KMS-11 (cell line): ENCODE data around the gene TERT.

ENCODE experiments used
- H2AFZ ChIP-seq: fragments of 200-600 bp; sonication (generic); 2 replicates; pipeline ENCODE4 v1.6.1; 2016; ENCODE audit warnings: antibody characterized with exemption, mixed run types, low read depth
- H3K27ac ChIP-seq: fragments of 200-600 bp; sonication (generic); 2 replicates; pipeline ENCODE4 v1.6.1; 2016; ENCODE audit warnings: mild to moderate bottlenecking, mixed run types
- H3K27me3 ChIP-seq: fragments of 200-600 bp; sonication (generic); 2 replicates; pipeline ENCODE4 v1.6.1; 2017; ENCODE audit warnings: mild to moderate bottlenecking, low read depth, mixed run types, moderate library complexity; ENCODE audit not compliant: insufficient read depth
- H3K36me3 ChIP-seq: fragments of 200-600 bp; sonication (generic); 2 replicates; pipeline ENCODE4 v1.6.1; 2017; ENCODE audit warnings: mild to moderate bottlenecking, mixed run types; ENCODE audit not compliant: insufficient read depth
- H3K4me1 ChIP-seq: fragments of 200-600 bp; sonication (generic); 2 replicates; pipeline ENCODE4 v1.6.1; 2016; ENCODE audit warnings: mild to moderate bottlenecking, low read depth, mixed run types; ENCODE audit not compliant: poor library complexity, severe bottlenecking
- H3K4me2 ChIP-seq: fragments of 200-600 bp; sonication (generic); 2 replicates; pipeline ENCODE4 v1.7.0; 2016; ENCODE audit warnings: mild to moderate bottlenecking, mixed run types
- H3K4me3 ChIP-seq: fragments of 200-600 bp; sonication (generic); IDR thresholded peaks from 2 replicates; pipeline ENCODE4 v1.6.1; 2017; ENCODE audit warnings: low read depth, low read length, mixed read lengths; ENCODE audit not compliant: insufficient read depth
- H3K79me2 ChIP-seq: fragments of 200-600 bp; sonication (generic); 2 replicates; pipeline ENCODE4 v1.6.1; 2016; ENCODE audit warnings: low read depth, mixed run types; ENCODE audit not compliant: insufficient read depth
- H3K9ac ChIP-seq: fragments of 200-600 bp; sonication (generic); 2 replicates; pipeline ENCODE4 v1.6.1; 2016; ENCODE audit warnings: mild to moderate bottlenecking, mixed run types
- H4K20me1 ChIP-seq: fragments of 200-600 bp; sonication (generic); 2 replicates; pipeline ENCODE4 v1.6.1; 2016; ENCODE audit warnings: mild to moderate bottlenecking, mixed run types; ENCODE audit not compliant: insufficient read depth
- TF ChIP-seq, protein P1 (sequence below): fragments of 200-600 bp; sonication (generic); conservative IDR thresholded peaks from 2 replicates; pipeline ENCODE4 v1.6.1; 2017; ENCODE audit warnings: low read depth, mild to moderate bottlenecking, antibody characterized with exemption, low read length, moderate library complexity, mixed read lengths

Gene TERT

DNA sequence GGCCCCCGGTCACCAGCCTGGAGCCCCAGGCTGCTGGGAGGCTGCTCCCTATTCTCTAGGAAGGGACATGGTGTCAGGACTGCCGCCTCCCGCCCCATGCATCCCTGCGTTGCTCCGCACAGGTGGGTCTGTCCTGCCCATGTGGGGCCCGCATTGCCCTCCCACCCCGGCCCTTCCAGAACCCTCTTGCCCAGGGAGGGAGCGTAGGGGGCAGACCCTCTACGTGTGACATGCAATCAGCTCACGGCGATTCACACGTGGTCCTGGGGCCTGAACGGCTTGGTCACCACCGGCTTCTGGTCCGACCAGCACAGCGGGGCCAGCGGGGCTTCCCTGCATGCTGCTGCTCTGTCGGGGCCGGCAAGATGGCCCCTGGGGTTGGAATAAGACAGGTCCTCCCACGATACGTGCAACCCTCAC is 84.0 kb downstream of the TERT start:
- Histone ChIP-seq H3K4me2 (no peak overlapping the region), H3K9ac (no peak overlapping the region), H3K36me3 (no peaks in the 10 kb centered on the region), H3K27me3 (0 out of 2 replicates have a peak, but pooled peaks cover 2% of the 10 kb centered on the region), H3K4me3 (no peak overlapping the region), H3K4me1 (peaks cover 4% of the 10 kb centered on the region), H2AFZ (no peak overlapping the region), H3K27ac (no peak overlapping the region), H4K20me1 (no peaks in the 10 kb centered on the region), H3K79me2 (no peaks in the 10 kb centered on the region)
- TF ChIP-seq, protein P1, sequence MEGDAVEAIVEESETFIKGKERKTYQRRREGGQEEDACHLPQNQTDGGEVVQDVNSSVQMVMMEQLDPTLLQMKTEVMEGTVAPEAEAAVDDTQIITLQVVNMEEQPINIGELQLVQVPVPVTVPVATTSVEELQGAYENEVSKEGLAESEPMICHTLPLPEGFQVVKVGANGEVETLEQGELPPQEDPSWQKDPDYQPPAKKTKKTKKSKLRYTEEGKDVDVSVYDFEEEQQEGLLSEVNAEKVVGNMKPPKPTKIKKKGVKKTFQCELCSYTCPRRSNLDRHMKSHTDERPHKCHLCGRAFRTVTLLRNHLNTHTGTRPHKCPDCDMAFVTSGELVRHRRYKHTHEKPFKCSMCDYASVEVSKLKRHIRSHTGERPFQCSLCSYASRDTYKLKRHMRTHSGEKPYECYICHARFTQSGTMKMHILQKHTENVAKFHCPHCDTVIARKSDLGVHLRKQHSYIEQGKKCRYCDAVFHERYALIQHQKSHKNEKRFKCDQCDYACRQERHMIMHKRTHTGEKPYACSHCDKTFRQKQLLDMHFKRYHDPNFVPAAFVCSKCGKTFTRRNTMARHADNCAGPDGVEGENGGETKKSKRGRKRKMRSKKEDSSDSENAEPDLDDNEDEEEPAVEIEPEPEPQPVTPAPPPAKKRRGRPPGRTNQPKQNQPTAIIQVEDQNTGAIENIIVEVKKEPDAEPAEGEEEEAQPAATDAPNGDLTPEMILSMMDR = no peak

DNA sequence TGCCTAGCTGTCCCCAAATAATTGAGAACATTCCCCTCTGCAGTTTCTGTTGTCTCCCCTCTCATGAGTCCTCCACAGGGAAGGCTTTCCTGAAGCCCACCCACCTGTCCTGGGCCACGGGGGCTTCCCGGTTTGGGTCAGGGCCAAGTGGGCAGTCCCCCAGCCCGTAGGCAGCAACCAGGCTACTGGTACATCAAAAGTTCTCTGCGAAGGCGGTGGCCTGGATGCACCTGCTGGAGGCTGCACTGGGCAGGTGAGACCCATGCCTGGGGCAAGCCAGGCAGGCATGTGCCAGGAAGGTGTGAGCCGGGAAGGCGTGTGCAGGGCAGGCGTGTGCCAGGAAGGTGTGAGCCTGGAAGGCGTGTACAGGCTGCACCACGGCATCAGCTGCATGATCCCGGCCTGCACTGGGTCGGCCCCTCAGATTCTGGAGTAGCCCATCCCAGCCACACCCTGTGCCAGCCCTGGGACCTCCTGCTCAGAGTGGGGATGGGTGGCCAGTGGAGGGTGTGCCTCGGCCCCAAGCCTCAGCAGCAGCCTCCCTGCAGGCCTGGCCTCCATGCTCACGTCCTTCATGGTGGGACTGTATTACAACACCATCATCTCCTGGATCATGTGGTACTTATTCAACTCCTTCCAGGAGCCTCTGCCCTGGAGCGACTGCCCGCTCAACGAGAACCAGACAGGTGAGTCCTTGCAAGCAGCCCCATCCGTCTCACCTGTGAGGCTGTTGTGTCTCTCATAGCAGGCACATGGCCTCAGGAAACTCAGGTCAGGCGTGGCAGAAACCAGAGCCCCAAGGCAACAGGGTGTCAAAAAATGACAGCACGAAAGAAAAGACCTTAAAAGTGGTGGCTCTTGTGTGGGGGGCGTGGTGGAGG is 84.7 kb downstream of the TERT start:
- Histone ChIP-seq H3K4me3 (no peak overlapping the region), H3K27me3 (0 out of 2 replicates have a peak, but pooled peaks cover 2% of the 10 kb centered on the region), H3K4me1 (peaks cover 4% of the 10 kb centered on the region), H3K79me2 (no peaks in the 10 kb centered on the region), H3K36me3 (no peaks in the 10 kb centered on the region), H4K20me1 (no peaks in the 10 kb centered on the region), H3K27ac (no peak overlapping the region), H3K9ac (no peak overlapping the region), H2AFZ (no peak overlapping the region; the same call in 1 of the 2 replicates), H3K4me2 (no peak overlapping the region)
- TF ChIP-seq, protein P1 = no peak

DNA sequence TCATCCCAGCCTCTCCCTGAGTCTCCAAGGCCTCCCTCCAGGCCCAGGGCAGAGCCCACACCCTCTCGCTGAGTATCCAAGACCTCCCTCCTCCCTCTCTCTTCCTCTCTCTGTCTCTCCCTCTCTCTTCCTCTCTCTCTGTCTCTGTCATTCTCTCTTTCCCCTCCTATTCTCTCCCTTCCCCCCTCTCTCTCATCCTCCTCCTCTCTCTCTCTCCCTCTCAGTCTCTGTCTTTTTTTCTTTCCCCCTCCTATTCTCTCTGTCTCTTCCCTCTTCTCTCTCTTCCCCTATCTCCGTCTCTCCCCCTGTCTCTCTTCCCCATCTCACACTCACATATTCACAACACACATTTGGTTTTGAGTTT is 85.4 kb downstream of the TERT start:
- Histone ChIP-seq H3K4me1 (peaks cover 4% of the 10 kb centered on the region), H2AFZ (no peak overlapping the region; the same call in 1 of the 2 replicates), H3K27ac (no peak overlapping the region), H4K20me1 (no peaks in the 10 kb centered on the region), H3K27me3 (0 out of 2 replicates have a peak, but pooled peaks cover 2% of the 10 kb centered on the region), H3K9ac (no peak overlapping the region), H3K4me3 (no peak overlapping the region), H3K36me3 (no peaks in the 10 kb centered on the region), H3K4me2 (no peak overlapping the region), H3K79me2 (no peaks in the 10 kb centered on the region)
- TF ChIP-seq, protein P1 = no peak

DNA sequence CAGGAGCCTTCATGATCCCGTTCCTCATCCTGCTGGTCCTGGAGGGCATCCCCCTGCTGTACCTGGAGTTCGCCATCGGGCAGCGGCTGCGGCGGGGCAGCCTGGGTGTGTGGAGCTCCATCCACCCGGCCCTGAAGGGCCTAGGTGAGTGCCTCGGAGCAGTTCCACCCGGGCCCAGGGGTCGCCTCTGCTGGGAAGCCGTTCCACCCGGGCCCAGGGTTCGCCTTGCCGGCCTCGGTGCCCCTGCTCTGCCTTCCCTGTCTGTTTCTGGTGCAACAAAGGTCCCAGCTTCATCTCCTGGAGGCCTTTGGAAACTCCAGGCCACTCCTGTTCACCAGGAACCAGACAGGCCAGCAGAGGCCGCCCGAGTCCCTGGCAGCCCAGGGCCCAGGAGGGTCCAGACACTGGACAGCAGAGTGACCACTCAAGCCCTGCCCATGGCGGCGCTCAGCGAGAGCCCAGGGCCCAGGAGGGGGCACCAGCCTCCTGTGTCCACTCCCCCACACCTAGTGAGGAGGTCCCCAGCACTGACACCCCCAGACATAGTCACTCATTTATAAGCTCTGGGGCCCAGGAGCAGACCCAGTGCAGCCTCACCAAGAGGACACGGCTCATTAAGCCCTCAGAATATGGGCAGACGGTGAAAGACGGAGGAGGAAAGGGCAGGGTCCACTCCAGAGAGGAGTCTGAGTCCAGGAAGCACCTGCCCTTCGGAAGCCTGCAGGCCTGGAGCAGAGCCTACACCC is 86.0 kb downstream of the TERT start:
- Histone ChIP-seq H3K4me3 (no peak overlapping the region), H3K27me3 (0 out of 2 replicates have a peak, but pooled peaks cover 2% of the 10 kb centered on the region), H3K9ac (no peak overlapping the region), H3K4me2 (no peak overlapping the region), H4K20me1 (no peaks in the 10 kb centered on the region), H3K27ac (no peak overlapping the region), H3K4me1 (peaks cover 4% of the 10 kb centered on the region), H3K36me3 (no peaks in the 10 kb centered on the region), H2AFZ (no peak overlapping the region), H3K79me2 (no peaks in the 10 kb centered on the region)
- TF ChIP-seq, protein P1 = no peak
